ENCODE measurements around the gene SLA2.

GRCh38 chr20:36624944-36625324 lies 21.1 kb downstream of the SLA2 start:
- TF ChIP-seq CTCF (IDR thresholded peaks at IDR 0.05; ENCODE audit: poor library complexity, severe bottlenecking) (no peak), EP300 (conservative IDR thresholded peaks at IDR 0.05; ENCODE audit: poor library complexity, severe bottlenecking) (no peak), SMC3 (conservative IDR thresholded peaks at IDR 0.05; ENCODE audit: poor library complexity) (no peak)

All from neural cell (in vitro differentiated cells).